NCI-H2196 treated with DMSO at 0.1 percent for 48 hours (cell line): ENCODE measurements around the gene TAS2R20.

ENCODE experiments used
- DNase-seq: peaks from one replicate; lab custom pipeline; 2025; ENCODE audit not compliant: unreplicated experiment; lab: John Stamatoyannopoulos, UW

TAS2R20 gene

DNA sequence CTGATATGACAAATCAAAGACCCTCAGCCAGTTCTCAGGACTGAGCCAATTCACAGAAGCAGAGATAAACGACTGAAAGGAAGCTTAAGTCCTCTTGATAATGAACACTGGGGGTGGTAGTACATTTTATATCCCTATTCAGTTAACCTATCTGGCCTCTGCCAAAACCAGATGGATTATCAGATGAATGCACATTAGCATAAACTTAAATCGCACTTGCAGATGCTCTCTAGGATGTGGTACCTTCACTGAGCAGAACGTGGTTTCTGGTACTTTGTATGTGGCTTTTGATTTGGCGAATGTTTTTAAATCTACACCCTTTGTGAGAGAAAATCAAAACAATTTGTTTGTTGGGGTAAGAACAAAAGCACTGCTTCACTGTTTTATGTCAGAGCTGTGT lies 37.9 kb downstream of the TAS2R20 start:
- DNase-seq: no peak

- no peak for DNase-seq
These were observed 38.3 kb downstream of the TAS2R20 start for GRCh38 chr12:10959804-10960203.

DNA sequence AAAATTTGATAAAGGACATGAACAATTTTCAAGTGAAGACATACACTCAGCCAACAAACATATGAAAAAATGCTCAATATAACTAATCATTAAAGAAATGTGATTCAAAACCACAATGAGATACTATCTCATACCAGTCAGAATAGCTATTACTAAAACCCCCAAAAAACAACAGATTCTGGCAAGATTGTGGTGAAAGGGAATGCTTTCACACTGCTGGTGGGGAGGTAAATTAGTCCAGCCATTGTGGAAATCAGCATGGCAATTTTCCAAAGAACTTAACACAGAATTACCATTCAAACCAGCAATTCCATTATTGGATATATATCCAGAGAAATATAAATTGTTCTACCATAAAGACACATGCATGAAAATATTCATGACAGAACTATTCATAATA lies 40.4 kb downstream of the TAS2R20 start:
- no peak for DNase-seq

GRCh38 chr12:10956085-10956484 lies 42.0 kb downstream of the TAS2R20 start:
- no peak for DNase-seq

GRCh38 chr12:10952645-10953044 lies 45.5 kb downstream of the TAS2R20 start:
- DNase-seq: no peak
